Measurements from ENCODE around the gene PLA2G2F. TPM values are rescaled to one million over a fixed set of nuclear protein-coding genes. Genes with fewer than 3 reads are reported as not detected.

PLA2G2F gene
- total RNA-seq, 1 donor from 2014 or later = not detected

GRCh38 chr1:20192871-20193411, 53.8 kb downstream of the PLA2G2F start:
- no peak overlapping the region for H3K4me3 ChIP-seq
- no peaks in the 10 kb centered on the region for H3K36me3 ChIP-seq
- no peaks in the 10 kb centered on the region for H3K9me3 ChIP-seq
- intact Hi-C loops (cut with DNase I) = no loop called here
- H3K27me3 ChIP-seq = no peaks in the 10 kb centered on the region
- DNase-seq (ENCODE audit: extremely low spot score in 2 of 2) = no peak
- H3K27ac ChIP-seq = no peak overlapping the region
- peaks cover 11% of the 10 kb centered on the region for H3K4me1 ChIP-seq
- no peak for TF ChIP-seq POLR2A (IDR thresholded peaks at IDR 0.05)
- TF ChIP-seq POLR2AphosphoS5 (IDR thresholded peaks at IDR 0.05; ENCODE audit: insufficient read depth in 1 of 2, low read depth in 1 of 2) = no peak
- TF ChIP-seq CTCF (IDR thresholded peaks at IDR 0.05) = no peak

DNA sequence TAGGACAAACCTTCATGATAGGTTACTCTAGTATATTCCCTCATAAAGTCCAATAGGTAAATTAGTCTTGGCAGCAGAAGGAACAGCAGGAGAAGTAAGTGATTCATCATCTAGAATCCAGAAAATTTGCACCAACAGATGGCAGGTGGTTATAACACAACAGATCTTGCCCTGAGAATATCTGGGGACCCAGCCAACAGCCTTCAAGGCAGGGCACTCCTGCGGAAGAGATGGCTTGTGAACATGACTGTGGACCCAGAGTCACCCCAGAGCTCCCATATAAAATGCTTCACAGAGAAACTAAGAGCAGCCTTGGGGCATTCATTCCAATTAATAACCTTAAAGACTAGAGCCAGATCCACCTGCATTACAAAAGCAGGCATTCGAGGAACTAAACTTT, 55.1 kb downstream of the PLA2G2F start:
- Histone ChIP-seq H3K36me3 (no peaks in the 10 kb centered on the region), H3K4me1 (peaks cover 11% of the 10 kb centered on the region), H3K27ac (no peak overlapping the region), H3K9me3 (no peaks in the 10 kb centered on the region), H3K4me3 (no peak overlapping the region), H3K27me3 (no peaks in the 10 kb centered on the region)
- DNase-seq (ENCODE audit: extremely low spot score in 2 of 2) = no peak
- TF ChIP-seq POLR2AphosphoS5 (IDR thresholded peaks at IDR 0.05; ENCODE audit: insufficient read depth in 1 of 2, low read depth in 1 of 2) (no peak), CTCF (IDR thresholded peaks at IDR 0.05) (no peak), POLR2A (IDR thresholded peaks at IDR 0.05) (no peak)
- intact Hi-C loops (cut with DNase I) = no loop called here

- TF ChIP-seq POLR2A (IDR thresholded peaks at IDR 0.05) (no peak), CTCF (IDR thresholded peaks at IDR 0.05) (peak in 2 of 3 experiments; percentile 25 to 57)
- DNase-seq (ENCODE audit: extremely low spot score in 2 of 2) = no peak
- peaks cover 11% of the 10 kb centered on the region for H3K4me1 ChIP-seq
- H3K27ac ChIP-seq = peak overlapping the region; percentile 9
- intact Hi-C loops (cut with DNase I) = no loop called here
- H3K9me3 ChIP-seq = no peaks in the 10 kb centered on the region
- H3K27me3 ChIP-seq = no peaks in the 10 kb centered on the region
- no peak overlapping the region for H3K4me3 ChIP-seq
- H3K36me3 ChIP-seq = no peaks in the 10 kb centered on the region
These were observed 55.8 kb downstream of the PLA2G2F start for GRCh38 chr1:20194757-20195461.

DNA sequence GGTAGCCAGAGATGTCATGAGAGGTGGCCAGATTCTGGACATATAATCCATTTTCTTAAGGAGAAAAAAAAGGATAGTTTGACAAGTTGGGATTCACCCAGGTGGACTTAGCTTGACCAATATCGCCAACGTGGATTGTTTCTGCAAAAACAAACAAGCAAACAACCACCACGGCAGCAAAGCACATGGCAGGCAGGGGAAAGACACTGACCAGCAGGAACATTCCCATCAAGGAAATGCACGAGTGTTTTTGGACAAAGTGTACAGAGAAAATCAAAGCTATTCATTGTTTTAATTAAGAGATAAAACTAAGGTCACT, 56.3 kb downstream of the PLA2G2F start:
- Histone ChIP-seq H3K36me3 (no peaks in the 10 kb centered on the region), H3K4me1 (peaks cover 11% of the 10 kb centered on the region), H3K27ac (peak overlapping the region; percentile 9), H3K27me3 (no peaks in the 10 kb centered on the region), H3K4me3 (no peak overlapping the region), H3K9me3 (no peaks in the 10 kb centered on the region)
- TF ChIP-seq POLR2AphosphoS5 (IDR thresholded peaks at IDR 0.05; ENCODE audit: insufficient read depth in 1 of 2, low read depth in 1 of 2) (no peak), POLR2A (IDR thresholded peaks at IDR 0.05) (no peak), CTCF (IDR thresholded peaks at IDR 0.05) (no peak)
- intact Hi-C loops (cut with DNase I) = no loop called here
- no peak for DNase-seq (ENCODE audit: extremely low spot score in 2 of 2)

DNA sequence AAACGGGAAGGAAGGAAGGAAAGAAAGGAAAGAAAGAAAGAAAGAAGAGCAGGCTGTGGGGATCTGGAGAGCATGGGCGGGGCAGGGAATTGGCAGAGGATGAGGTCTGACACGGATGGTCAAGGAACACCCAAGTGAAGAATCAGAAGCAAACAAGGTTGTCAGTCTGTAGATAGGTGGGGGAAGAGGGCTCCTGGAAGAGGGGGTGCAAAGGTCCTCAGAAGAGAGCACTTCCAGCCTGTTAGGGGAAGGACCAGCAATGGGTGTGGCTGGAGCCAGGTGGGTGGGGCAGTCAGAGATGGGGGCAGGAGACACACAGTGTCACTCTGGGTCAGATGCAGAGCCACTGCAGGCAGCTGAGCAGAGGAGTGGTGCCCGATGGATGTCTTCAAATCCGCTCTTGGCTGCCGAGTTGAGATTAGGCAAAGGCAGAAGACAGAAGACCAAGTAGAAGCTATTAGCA, 58.2 kb downstream of the PLA2G2F start:
- no peak for DNase-seq (ENCODE audit: extremely low spot score in 2 of 2)
- H3K27me3 ChIP-seq = no peaks in the 10 kb centered on the region
- H3K4me3 ChIP-seq = no peak overlapping the region
- TF ChIP-seq POLR2A (IDR thresholded peaks at IDR 0.05) (no peak), CTCF (IDR thresholded peaks at IDR 0.05) (no peak), POLR2AphosphoS5 (IDR thresholded peaks at IDR 0.05; ENCODE audit: insufficient read depth in 1 of 2, low read depth in 1 of 2) (no peak)
- H3K4me1 ChIP-seq = peaks cover 11% of the 10 kb centered on the region
- no peaks in the 10 kb centered on the region for H3K9me3 ChIP-seq
- no peak overlapping the region for H3K27ac ChIP-seq
- no peaks in the 10 kb centered on the region for H3K36me3 ChIP-seq
- intact Hi-C loops (cut with DNase I) = no loop called here

Measured in vagina (tissue), 2 donors.